Stimulated activated CD8-positive, alpha-beta memory T cell treated with anti-CD3 and anti-CD28 coated beads, Interleukin-7, amount 100 ng/mL, for 4 hours (primary cell): ENCODE measurements around the gene SMIM10L2A.
"Not testable (repeated sequence)": the region's sequence is repeated elsewhere in the genome, so short reads cannot be mapped to it uniquely, and the experiment has no call there.

Experiments used
- DNase-seq, 2 donors: peaks; one replicate each; pipeline ENCODE4 v3.0.0-alpha.2; 2020; ENCODE audit warnings: low read depth in 2 of 2

Gene SMIM10L2A

GRCh38 chrX:135421932-135422809, at the start of gene SMIM10L2A:
Gene SMIM10L2A (plus strand): TSS chrX:135421944. CDS start chrX:135422132, 188 bp downstream.
- no peak for DNase-seq

GRCh38 chrX:135373357-135373756, 48.4 kb upstream of the SMIM10L2A start:
- no peak for DNase-seq

- DNase-seq: no peak
These were observed 39.5 kb upstream of the SMIM10L2A start for GRCh38 chrX:135382260-135382659.

GRCh38 chrX:135383249-135383648, 38.5 kb upstream of the SMIM10L2A start:
- no peak for DNase-seq

- peak in 1 of 2 donors; percentile 7 for DNase-seq
These were observed 37.4 kb upstream of the SMIM10L2A start for GRCh38 chrX:135384161-135384836.

GRCh38 chrX:135388841-135389240, 32.9 kb upstream of the SMIM10L2A start:
- no peak for DNase-seq

GRCh38 chrX:135389243-135389642, 32.5 kb upstream of the SMIM10L2A start:
- DNase-seq: no peak

GRCh38 chrX:135389717-135390116, 32.0 kb upstream of the SMIM10L2A start:
- no peak for DNase-seq

GRCh38 chrX:135391734-135392133, 30.0 kb upstream of the SMIM10L2A start:
- no peak for DNase-seq

GRCh38 chrX:135393051-135393450, 28.7 kb upstream of the SMIM10L2A start:
- no peak for DNase-seq

- no peak for DNase-seq
These were observed 26.7 kb upstream of the SMIM10L2A start for GRCh38 chrX:135395064-135395463.

GRCh38 chrX:135396109-135396508, 25.6 kb upstream of the SMIM10L2A start:
- DNase-seq: no peak

GRCh38 chrX:135396566-135396965, 25.2 kb upstream of the SMIM10L2A start:
- DNase-seq: no peak

- no peak for DNase-seq
These were observed 24.1 kb upstream of the SMIM10L2A start for GRCh38 chrX:135397652-135398051.

GRCh38 chrX:135403374-135403773, 18.4 kb upstream of the SMIM10L2A start:
- DNase-seq: no peak

GRCh38 chrX:135406428-135406827, 15.3 kb upstream of the SMIM10L2A start:
- DNase-seq: not testable (repeated sequence)

- no peak for DNase-seq
These were observed 12.9 kb upstream of the SMIM10L2A start for GRCh38 chrX:135408794-135409193.

- no peak for DNase-seq
These were observed 10.7 kb upstream of the SMIM10L2A start for GRCh38 chrX:135410861-135411627.

GRCh38 chrX:135411893-135412292, 9.9 kb upstream of the SMIM10L2A start:
- no peak for DNase-seq

GRCh38 chrX:135416546-135416945, 5.2 kb upstream of the SMIM10L2A start:
- no peak for DNase-seq

- no peak for DNase-seq
These were observed 913 bp upstream of the SMIM10L2A start for GRCh38 chrX:135420831-135421230.

GRCh38 chrX:135421537-135421931, 210 bp upstream of the SMIM10L2A start:
- peak; percentile 74 to 82 for DNase-seq
